ENCODE measurements around the gene PIM1.

DNA sequence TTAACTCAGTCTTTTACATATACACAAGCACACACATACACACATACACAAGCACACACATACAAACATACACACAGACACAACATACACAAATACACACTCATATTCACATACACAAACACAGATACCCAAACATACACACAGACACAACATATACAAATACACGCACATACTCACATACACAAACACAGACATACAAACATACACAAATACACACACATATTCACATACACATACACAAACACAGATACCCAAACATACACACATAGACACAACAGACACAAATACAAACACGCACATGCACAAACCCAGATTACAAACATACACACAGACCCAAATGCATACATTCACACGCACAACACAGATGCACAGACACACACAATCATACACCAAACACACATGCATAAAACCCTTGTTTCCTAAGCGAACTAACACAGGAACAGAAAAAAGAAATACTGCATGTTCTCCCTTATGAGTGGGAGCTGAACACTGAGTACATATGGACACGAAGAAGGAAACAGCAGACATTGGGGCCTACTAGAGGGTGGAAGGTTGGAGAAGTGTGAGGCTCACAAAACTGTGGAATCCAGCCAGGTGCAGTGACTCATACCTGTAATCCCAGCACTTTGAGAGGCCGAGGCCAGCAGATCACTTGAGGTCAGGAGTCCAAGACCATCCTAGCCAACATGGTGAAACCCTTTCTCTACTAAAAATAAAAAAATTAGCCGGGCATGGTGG is 34.2 kb downstream of the PIM1 start:
- TF ChIP-seq, protein P1, sequence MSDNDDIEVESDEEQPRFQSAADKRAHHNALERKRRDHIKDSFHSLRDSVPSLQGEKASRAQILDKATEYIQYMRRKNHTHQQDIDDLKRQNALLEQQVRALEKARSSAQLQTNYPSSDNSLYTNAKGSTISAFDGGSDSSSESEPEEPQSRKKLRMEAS (IDR thresholded peaks at IDR 0.05; ENCODE audit: low read depth, low read length): no peak
- no peak for TF ChIP-seq POLR2A (IDR thresholded peaks at IDR 0.05; ENCODE audit: extremely low read depth, insufficient read length)
- TF ChIP-seq, protein P2, sequence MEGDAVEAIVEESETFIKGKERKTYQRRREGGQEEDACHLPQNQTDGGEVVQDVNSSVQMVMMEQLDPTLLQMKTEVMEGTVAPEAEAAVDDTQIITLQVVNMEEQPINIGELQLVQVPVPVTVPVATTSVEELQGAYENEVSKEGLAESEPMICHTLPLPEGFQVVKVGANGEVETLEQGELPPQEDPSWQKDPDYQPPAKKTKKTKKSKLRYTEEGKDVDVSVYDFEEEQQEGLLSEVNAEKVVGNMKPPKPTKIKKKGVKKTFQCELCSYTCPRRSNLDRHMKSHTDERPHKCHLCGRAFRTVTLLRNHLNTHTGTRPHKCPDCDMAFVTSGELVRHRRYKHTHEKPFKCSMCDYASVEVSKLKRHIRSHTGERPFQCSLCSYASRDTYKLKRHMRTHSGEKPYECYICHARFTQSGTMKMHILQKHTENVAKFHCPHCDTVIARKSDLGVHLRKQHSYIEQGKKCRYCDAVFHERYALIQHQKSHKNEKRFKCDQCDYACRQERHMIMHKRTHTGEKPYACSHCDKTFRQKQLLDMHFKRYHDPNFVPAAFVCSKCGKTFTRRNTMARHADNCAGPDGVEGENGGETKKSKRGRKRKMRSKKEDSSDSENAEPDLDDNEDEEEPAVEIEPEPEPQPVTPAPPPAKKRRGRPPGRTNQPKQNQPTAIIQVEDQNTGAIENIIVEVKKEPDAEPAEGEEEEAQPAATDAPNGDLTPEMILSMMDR (IDR thresholded peaks at IDR 0.05; ENCODE audit: low read depth, low read length): no peak
- no peak for TF ChIP-seq MYC (IDR thresholded peaks at IDR 0.05; ENCODE audit: low read depth, low read length)
